Pancreas (tissue), 10 donors: ENCODE data around the gene DIPK1A. TPM values are rescaled to one million over a fixed set of nuclear protein-coding genes. Genes with fewer than 3 reads are reported as not detected.
A peak's percentile ranks its signal among the peaks of the same experiment; 100 is the strongest.

ENCODE experiments used
- ATAC-seq, 4 donors: fragments of 200-7000 bp; cut with Tn5 transposase; one replicate each; pipeline versions ENCODE4 v1.8.0 to v1.9.1; 2020; ENCODE audit warnings: mild to moderate bottlenecking in 4 of 4, moderate library complexity in 4 of 4
- DNase-seq, 6 donors: peaks; one replicate each; pipeline ENCODE4 v3.0.0-alpha.2; 2020
- FAIRE-seq: peaks from 2 replicates; lab custom pipeline; 2012; peaks lifted over from hg19 to GRCh38; lab: Jason Lieb, UNC
- H3K27ac ChIP-seq, 4 donors: fragments of 200-600 bp; sonication (generic); 1 replicate in 3 of 4; 2 replicates in 1 of 4; pipeline versions ENCODE4 v1.5.0 to v1.8.0; 2020
- H3K27me3 ChIP-seq, 4 donors: fragments of 200-600 bp; one replicate each; pipeline ENCODE4 v1.8.0; 2021
- H3K36me3 ChIP-seq, 3 donors: fragments of 200-600 bp; sonication (generic) in 1 of 3; one replicate each; pipeline versions ENCODE4 v1.5.0 to v1.8.0; 2020 to 2021
- H3K4me1 ChIP-seq, 3 donors: fragments of 200-600 bp; one replicate each; pipeline ENCODE4 v1.8.0; 2021
- H3K4me3 ChIP-seq, 4 donors: fragments of 200-600 bp; sonication (generic) in 2 of 4; one replicate each; pipeline versions ENCODE4 v1.5.0 to v1.8.0; 2020 to 2021
- H3K9me3 ChIP-seq, 4 donors: fragments of 200-600 bp; one replicate each; pipeline ENCODE4 v1.8.0; 2021
- CTCF ChIP-seq, 4 donors: fragments of 200-600 bp; sonication (generic) in 3 of 4; IDR thresholded peaks; one replicate each; pipeline versions ENCODE4 v1.5.0 to v1.8.0; 2021; ENCODE audit warnings: antibody characterized with exemption in 4 of 4
- WGBS, 2 donors: extraction: QIAGEN DNeasy Blood & Tissue Kit; methylation state at CpG; one replicate each; pipeline ENCODE4 v1.1.7; 2013; 5-methylcytosine and 5-hydroxymethylcytosine counted together
- intact Hi-C, 3 donors: fragments of 100-400 bp; cut with DNase I; formaldehyde crosslinking; loops; one replicate each; pipeline versions ENCODE4 v1.11.1 to v1.14.2; 2022
- polyA plus RNA-seq, 2 donors: library from polyadenylated mRNA; stranded (reverse); fragments of 200-250 nt; gene quantifications; one replicate each; pipeline ENCODE4 v1.2.3, GENCODE V29; 2013
- total RNA-seq, 6 donors: library from RNA; stranded (reverse); fragmentation: NEBNext Ultra II Directional in 4 of 6; extraction: Animal tissue kit (Norgen Biotek cat#: 25700) in 4 of 6; gene quantifications; one replicate each; pipeline versions ENCODE4 v1.2.1 to v1.2.4, GENCODE V29; 2021 to 2023
- donor health status: healthy with polysubstance abuse.
- donor health status: DM: no; HTN: no; CAD: no; lungs with moderate emphysema.
- donor health status: DM: no; HTN: no; CAD: no.
- donor health status: control.
- donor health status: control.
- donor health status: Bipolar disorder and iron deficiency.
- donor health status: DM: yes; HTN: yes; CAD: no.
- donor health status: DM: no; HTN: no; CAD: no.
- donor health status: DM: no; HTN: no; CAD: no.
- donor health status: DM: yes; HTN: yes; CAD: no.

DIPK1A gene
- total and polyA plus RNA-seq, 8 donors: 0.80 to 5.4 (median 2.0) TPM

GRCh38 chr1:92993581-92993980 lies 32.3 kb upstream of the DIPK1A start:
- Histone ChIP-seq H3K27ac (no peak overlapping the region), H3K36me3 (no peaks in the 10 kb centered on the region), H3K9me3 (no peaks in the 10 kb centered on the region), H3K4me3 (no peak overlapping the region), H3K4me1 (peaks cover 5 to 13% (median 10%) of the 10 kb centered on the region in 3 donors), H3K27me3 (no peaks in the 10 kb centered on the region)
- no peak for TF ChIP-seq CTCF (IDR thresholded peaks at IDR 0.05)
- 94 to 100% methylated on average over 1 of the region's 1 CpG for WGBS, 2 donors
- FAIRE-seq (no peak), DNase-seq (no peak), ATAC-seq (no peak)
- intact Hi-C loops: loop anchor here in 2 of 3 donors (5.0 kb wide), 1 partner anchor 131 kb away; no protein-coding TSS in a partner anchor

GRCh38 chr1:92992877-92993276 lies 31.6 kb upstream of the DIPK1A start:
- Histone ChIP-seq H3K4me3 (no peak overlapping the region), H3K27ac (no peak overlapping the region), H3K9me3 (no peaks in the 10 kb centered on the region), H3K36me3 (no peaks in the 10 kb centered on the region), H3K27me3 (no peaks in the 10 kb centered on the region), H3K4me1 (peaks cover 5 to 13% (median 10%) of the 10 kb centered on the region in 3 donors)
- intact Hi-C loops: loop anchor here in 2 of 3 donors (5.0 kb wide), 1 partner anchor 131 kb away; no protein-coding TSS in a partner anchor
- ATAC-seq (no peak), DNase-seq (no peak), FAIRE-seq (no peak)
- TF ChIP-seq CTCF (IDR thresholded peaks at IDR 0.05): no peak
- 70 to 78% methylated on average over 1 of the region's 1 CpG for WGBS, 2 donors

- Histone ChIP-seq H3K27me3 (no peaks in the 10 kb centered on the region), H3K4me1 (peaks cover 5 to 13% (median 10%) of the 10 kb centered on the region in 3 donors), H3K9me3 (no peaks in the 10 kb centered on the region), H3K4me3 (no peak overlapping the region), H3K36me3 (no peaks in the 10 kb centered on the region), H3K27ac (no peak overlapping the region)
- intact Hi-C loops: loop anchor here in 2 of 3 donors (5.0 kb wide), 1 partner anchor 130 kb away; no protein-coding TSS in a partner anchor
- FAIRE-seq (no peak), DNase-seq (no peak), ATAC-seq (no peak)
- no peak for TF ChIP-seq CTCF (IDR thresholded peaks at IDR 0.05)
These were observed 30.8 kb upstream of the DIPK1A start for GRCh38 chr1:92992054-92992453.

GRCh38 chr1:92990828-92991227 lies 29.6 kb upstream of the DIPK1A start:
- Histone ChIP-seq H3K4me1 (peaks cover under 1 to 6% (median 5%) of the 10 kb centered on the region in 3 donors), H3K9me3 (no peaks in the 10 kb centered on the region), H3K36me3 (no peaks in the 10 kb centered on the region), H3K27me3 (no peaks in the 10 kb centered on the region), H3K27ac (no peak overlapping the region), H3K4me3 (no peak overlapping the region)
- no peak for TF ChIP-seq CTCF (IDR thresholded peaks at IDR 0.05)
- DNase-seq (no peak), ATAC-seq (peak in 1 of 4 donors; percentile 11), FAIRE-seq (no peak)
- intact Hi-C loops: loop anchor here in 2 of 3 donors (5.0 kb wide), 1 partner anchor 129 kb away; no protein-coding TSS in a partner anchor
- 66 to 68% methylated on average over 1 of the region's 1 CpG for WGBS, 2 donors

- 84 to 90% methylated on average over 6 of the region's 6 CpGs for WGBS, 2 donors
- no peaks in the 10 kb centered on the region for H3K36me3 ChIP-seq
- no peaks in the 10 kb centered on the region for H3K27me3 ChIP-seq
- no peak for FAIRE-seq
- no peak for ATAC-seq
- no peak for DNase-seq
- H3K4me1 ChIP-seq: peaks cover 0 to 3% (median 0%) of the 10 kb centered on the region in 3 donors
- no peak overlapping the region for H3K27ac ChIP-seq
- intact Hi-C loops: loop anchor here in 2 of 3 donors (5.0 kb wide), 1 partner anchor 128 kb away; no protein-coding TSS in a partner anchor
- TF ChIP-seq CTCF (IDR thresholded peaks at IDR 0.05): no peak
- no peak overlapping the region for H3K4me3 ChIP-seq
- H3K9me3 ChIP-seq: no peaks in the 10 kb centered on the region
These were observed 28.8 kb upstream of the DIPK1A start for GRCh38 chr1:92989936-92990583.
